Left colon (tissue), 2 donors: ENCODE results near the gene MTX1. TPM values are rescaled to one million over a fixed set of nuclear protein-coding genes. Genes with fewer than 3 reads are reported as not detected.
"Not testable (repeated sequence)": the region's sequence is repeated elsewhere in the genome, so short reads cannot be mapped to it uniquely, and the experiment has no call there.

Experiments
- ATAC-seq: fragments of 200-7000 bp; cut with Tn5 transposase; one replicate; pipeline ENCODE4 v1.9.1; 2020; ENCODE audit warnings: mild to moderate bottlenecking, moderate library complexity
- DNase-seq, 2 donors: peaks; one replicate each; pipeline ENCODE4 v3.0.0-alpha.2; 2020
- intact Hi-C, 2 donors: fragments of 100-400 bp; cut with DNase I in 1 of 2; cut with micrococcal nuclease in 1 of 2; formaldehyde crosslinking; loops; one replicate each; pipeline versions ENCODE4 v1.11.2 to v1.14.0; 2022; cut with DNase I, micrococcal nuclease
- long read RNA-seq: library from polyadenylated mRNA; unstranded; transcript quantifications from one replicate; pipeline ENCODE4 v2.0.0, GENCODE V29; 2021
- total RNA-seq, 2 donors: library from RNA; stranded (reverse); fragmentation: NEBNext Ultra II Directional; extraction: Animal tissue kit (Norgen Biotek cat#: 25700); gene quantifications; one replicate each; pipeline ENCODE4 v1.2.1, GENCODE V29; 2021
- donor health status: DM: no; HTN: no; CAD: no.
- donor health status: DM: yes; HTN: yes; CAD: no.

The MTX1 gene, protein sequence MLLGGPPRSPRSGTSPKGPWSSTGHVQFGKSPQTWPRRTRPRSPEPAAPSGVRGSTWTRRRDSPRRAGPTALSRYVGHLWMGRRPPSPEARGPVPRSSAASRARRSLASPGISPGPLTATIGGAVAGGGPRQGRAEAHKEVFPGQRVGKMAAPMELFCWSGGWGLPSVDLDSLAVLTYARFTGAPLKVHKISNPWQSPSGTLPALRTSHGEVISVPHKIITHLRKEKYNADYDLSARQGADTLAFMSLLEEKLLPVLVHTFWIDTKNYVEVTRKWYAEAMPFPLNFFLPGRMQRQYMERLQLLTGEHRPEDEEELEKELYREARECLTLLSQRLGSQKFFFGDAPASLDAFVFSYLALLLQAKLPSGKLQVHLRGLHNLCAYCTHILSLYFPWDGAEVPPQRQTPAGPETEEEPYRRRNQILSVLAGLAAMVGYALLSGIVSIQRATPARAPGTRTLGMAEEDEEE
- 10 to 100 TPM; 36.3 to 46.4 TPM for total RNA-seq
- long read RNA-seq, transcript MTX1-202 (8 exons, 1,632 nt), result major isoform, 42 of 46 reads
- long read RNA-seq, partial matches to known transcripts, result 0 of 46 reads
- long read RNA-seq, other reads (novel, unspliced or antisense), result 2 of 46 reads

DNA sequence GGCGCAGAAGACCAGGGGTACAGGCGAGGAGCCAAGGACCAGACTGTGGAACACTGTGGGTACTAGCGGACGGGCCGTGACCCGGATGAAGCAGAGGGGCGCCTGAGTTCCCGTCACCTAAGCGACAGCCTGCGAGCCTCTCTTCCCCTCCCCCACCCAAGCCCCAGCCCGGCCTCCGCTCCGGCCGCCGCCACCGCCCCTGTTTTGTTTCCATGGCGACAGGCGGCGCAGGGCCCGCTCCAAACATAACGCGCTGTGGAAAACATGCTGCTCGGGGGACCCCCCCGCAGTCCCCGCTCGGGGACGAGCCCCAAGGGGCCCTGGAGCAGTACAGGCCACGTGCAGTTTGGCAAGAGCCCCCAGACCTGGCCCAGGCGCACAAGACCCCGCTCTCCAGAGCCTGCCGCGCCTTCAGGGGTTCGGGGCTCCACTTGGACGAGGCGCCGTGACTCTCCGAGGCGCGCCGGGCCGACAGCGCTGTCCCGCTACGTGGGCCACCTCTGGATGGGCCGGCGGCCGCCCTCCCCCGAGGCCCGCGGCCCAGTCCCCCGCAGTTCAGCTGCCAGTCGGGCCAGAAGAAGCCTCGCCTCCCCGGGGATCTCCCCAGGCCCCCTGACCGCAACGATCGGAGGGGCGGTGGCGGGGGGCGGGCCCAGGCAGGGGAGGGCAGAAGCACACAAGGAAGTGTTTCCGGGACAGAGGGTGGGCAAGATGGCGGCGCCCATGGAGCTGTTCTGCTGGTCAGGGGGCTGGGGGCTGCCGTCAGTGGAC lies at the start of gene MTX1:
TSS of gene MTX1 (plus strand) at position 155 of the 771 bp plus-strand sequence. CDS start at position 265, 110 bp downstream.
- intact Hi-C loops, result no loop called here
- peak; percentile 87 to 89 for DNase-seq
- ATAC-seq, result peak; percentile 86

DNA sequence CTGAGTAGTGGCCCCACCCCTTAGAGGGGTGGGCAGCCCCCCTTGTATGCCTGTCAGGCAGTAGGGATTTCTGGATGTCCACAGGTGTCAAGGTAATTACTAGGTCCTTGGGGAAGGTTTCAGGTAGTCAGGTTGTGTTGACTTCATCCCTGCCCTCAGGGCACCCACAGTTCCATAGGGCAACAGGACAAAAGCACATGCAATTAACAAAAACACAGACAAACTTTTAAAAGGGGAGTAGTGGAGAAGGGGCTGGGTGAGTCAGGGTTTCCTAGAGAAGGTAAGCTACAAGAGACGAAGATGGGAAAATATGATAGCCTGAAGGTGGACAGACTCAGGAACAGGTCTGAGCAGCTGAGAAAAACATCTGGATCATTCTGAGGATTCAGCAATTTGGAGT lies 49.5 kb upstream of the MTX1 start:
- DNase-seq (no peak), ATAC-seq (no peak)
- intact Hi-C loops, result no loop called here

DNA sequence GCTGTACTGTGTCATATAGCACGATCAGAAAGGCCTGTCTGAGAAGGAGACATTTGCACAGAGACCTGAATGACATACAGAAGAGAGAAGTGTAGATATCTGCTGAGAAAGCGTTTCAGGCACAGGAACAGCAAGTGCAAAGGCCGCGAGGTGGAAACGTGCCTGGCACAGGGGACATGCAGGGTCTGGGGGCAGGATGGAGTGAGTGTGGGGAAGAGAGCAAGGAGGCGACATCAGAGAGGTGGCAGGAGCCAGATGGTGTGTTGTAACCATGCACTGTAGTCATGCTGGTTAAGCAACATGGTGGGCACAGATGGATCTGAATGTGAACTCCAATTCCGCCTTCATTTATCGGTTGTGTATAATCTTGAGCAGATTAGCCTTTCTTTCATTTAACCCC lies 48.4 kb upstream of the MTX1 start:
- intact Hi-C loops, result no loop called here
- no peak for DNase-seq
- no peak for ATAC-seq

DNA sequence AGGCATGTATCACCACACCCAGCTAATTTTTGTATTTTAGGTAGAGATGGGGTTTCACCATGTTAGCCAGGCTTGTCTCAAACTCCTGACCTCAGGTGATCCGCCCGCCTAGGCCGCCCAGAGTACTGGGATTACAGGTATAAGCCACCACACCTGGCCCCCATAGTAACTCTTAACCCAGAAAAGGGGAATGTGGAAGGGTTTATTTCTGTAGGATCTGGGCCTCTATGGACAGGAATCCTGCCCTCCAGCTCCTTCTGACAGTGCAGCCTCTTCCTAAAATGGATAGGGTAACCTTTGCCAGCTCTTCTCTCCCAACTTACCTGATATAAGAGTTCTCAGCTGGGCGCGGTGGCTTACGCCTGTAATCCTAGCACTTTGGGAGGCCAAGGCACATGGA lies 45.9 kb upstream of the MTX1 start:
- intact Hi-C loops, DNase-seq, ATAC-seq: not testable (repeated sequence)

DNA sequence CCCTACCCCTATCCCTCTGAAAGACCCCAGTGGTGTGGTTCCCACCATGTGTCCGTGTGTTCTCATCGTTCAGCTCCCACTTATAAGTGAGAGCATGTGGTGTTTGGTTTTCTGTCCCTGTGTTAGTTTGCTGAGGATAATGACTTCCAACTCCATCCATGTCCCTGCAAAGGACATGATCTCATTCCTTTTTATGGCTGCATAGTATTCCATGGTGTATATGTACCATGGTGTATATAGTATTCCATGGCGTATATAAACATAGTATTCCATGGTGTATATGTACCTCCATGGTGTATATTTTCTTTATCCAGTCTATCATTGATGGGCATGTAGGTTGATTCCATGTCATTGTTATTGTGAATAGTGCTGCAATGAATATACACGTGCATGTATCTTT lies 44.7 kb upstream of the MTX1 start:
- DNase-seq, ATAC-seq, intact Hi-C loops: not testable (repeated sequence)

DNA sequence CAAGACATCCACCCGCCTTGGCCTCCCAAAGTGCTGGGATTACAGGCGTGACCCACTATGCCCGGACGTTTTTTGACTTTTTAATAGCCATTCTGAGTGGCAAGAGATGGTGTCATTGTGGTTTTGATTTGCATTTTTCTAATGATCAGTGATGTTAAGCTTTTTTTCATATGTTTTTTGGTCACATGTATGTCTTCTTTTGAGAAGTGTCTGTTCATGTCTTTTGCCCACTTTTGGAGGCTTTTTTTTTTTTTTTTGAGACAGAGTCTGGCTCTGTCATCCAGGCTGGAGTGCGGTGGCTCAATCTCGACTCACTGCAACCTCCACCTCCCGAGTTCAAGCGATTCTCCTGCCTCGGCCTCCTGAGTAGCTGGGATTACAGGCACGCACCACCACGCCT lies 43.9 kb upstream of the MTX1 start:
- DNase-seq, intact Hi-C loops, ATAC-seq: not testable (repeated sequence)

DNA sequence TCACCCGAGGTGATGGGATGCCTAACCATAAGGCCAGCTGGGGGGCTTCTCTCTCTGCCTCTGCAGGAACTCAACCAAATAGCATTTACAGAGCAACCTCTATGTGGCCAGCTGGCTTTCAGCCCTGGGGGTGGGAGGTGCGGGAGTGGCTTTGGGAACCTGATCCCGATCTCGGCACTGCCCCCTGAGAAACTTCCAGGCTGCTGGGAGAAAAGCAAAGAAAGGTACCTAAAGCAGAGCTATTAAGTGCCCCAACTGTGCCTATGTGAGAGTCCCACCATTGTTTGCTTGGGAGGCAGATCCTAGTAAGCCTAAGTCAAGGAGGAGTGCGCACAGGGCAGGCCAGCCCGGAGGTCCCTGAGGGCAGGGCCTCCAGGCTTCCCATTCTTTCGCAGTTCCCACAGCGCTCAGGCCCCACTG lies 42.4 kb upstream of the MTX1 start:
- ATAC-seq (no peak), DNase-seq (no peak)
- intact Hi-C loops, result no loop called here

DNA sequence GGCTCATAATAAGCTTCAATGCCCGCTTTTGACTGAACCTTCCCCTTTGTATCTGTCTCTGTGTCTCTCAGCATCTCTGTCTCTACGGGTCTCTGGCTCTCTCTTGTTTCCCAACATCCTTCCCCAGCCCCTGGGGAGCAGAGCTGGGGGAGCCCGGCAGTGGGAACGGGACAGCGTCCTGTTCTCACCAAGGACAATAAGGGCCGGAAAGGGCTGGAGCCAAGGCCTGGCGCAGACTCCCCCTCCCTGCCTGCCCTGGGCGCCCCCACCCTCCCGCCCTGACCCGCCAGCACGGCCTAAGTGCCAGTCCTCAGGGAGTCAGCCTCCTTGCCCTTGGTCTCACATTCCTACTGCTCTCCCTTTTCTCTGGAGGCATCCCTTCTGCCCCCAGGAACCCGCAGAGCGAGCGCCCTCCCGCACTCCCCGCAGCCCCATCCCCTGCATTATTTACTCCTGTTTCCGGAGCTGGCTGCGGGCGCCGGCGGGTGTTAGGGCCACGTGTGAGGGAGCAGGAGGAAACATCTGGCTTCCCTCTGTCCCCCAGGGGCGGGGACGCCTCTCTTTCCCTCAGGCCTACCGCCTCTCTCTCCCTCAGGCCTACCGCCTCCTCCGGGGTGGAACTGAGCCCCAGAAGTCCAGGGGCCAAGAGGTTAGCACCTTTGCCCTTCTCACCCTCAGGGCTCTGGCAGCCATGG lies 41.9 kb upstream of the MTX1 start:
- peak; percentile 31 to 40 for DNase-seq
- intact Hi-C loops, result no loop called here
- peak; percentile 1 for ATAC-seq

DNA sequence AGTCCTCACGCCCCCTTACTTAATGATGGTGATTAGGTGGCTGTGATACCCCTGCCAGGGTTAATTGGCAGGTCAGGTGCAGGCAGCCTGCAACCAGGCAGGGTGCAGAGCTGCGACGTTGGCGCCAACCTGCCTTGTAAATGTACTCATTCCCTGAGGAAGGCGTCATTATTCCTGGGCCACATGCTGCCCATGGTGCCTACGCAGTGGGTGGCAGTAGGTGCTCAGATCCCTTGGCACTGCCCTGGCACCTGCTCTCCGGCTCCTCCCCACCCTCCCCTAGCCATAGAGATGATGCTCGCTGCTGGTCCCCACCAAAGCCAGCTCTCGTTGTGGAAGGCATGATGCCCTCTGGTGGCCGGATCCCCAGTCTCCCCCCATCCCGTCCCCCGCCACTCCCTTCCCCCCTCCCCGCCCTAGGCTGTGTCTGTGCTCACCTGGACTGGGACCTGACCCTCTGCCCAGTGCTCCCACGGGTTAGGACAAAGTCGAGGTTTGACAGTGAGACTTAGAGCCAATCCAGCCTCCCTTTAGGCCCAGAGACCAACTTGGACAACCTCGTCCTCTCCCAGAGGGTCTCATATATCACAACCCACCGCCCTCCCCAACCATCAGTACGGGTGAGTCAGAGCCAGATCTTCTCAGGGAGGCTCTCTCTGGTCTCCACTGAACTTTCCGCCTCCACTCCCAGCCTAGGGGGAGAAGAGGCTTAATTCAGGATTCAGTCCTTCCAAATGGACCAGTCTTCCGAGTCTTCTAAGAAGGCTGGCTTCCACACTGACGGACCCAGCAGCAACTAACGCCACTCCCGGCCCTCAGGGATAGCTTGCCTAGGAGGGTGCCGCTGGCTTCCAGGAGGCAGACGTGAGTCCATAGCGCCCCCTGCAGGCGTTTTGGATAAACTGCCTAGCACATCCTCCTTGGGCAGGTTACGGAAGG lies 41.1 kb upstream of the MTX1 start:
- intact Hi-C loops, result loop anchor here in 1 of 2 donors (2.0 kb wide), 1 partner anchor 77 kb away; no protein-coding TSS in a partner anchor
- ATAC-seq, result peak; percentile 86
- DNase-seq, result peak; percentile 84 to 92

DNA sequence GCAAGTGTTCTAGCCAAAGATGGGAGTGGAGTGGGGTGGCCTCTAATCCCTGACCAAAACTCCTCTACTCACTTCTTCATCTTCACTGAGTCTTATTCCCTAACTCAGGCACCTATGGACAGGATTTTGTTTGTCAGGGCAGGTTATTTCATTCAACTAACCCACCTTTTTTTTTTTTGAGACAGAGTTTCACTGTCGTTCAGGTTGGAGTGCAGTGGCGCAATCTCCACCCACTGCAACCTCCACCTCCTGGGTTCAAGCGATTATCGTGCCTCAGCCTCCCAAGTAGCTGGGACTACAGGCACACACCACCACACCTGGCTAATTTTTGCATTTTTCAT lies 40.4 kb upstream of the MTX1 start:
- intact Hi-C loops, result loop anchor here in 1 of 2 donors (2.0 kb wide), 1 partner anchor 77 kb away; no protein-coding TSS in a partner anchor
- not testable (repeated sequence) for DNase-seq, ATAC-seq

DNA sequence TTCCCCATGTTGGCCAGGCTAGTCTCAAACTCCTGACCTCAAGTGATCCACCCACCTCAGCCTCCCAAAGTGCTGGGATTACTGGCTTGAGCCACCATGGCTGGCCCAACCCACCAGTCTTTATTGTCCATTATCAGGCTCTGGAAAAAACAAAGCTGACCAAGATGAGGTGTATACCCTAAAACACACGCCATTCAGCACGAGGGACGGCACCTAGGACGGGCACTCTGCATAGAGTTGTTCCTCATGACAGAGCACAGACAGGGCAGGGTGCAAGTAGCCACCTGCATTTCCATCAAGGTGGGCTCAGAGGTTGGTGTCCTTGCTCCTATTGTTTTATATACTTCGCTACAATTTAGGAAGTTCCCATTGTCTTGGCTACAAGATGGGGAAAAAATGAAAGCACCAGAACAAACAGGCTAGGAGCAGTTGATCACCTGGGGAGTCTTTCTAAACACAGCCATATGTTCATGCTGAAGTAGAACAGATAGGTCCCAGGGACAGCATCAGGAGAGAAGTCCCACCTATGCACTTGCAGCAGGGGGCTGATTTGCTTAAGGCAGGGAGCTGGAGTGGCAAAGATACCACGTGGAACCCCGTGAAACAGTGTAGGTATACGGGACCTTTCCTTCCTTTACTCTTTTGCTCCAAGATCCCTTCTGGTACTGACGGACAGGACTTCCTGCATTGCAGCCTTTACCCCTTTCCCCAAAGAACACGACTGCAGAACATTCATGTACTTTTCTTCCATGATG lies 39.9 kb upstream of the MTX1 start:
- intact Hi-C loops, result loop anchor here in 1 of 2 donors (2.0 kb wide), 1 partner anchor 78 kb away; no protein-coding TSS in a partner anchor
- no peak for DNase-seq
- ATAC-seq, result no peak

DNA sequence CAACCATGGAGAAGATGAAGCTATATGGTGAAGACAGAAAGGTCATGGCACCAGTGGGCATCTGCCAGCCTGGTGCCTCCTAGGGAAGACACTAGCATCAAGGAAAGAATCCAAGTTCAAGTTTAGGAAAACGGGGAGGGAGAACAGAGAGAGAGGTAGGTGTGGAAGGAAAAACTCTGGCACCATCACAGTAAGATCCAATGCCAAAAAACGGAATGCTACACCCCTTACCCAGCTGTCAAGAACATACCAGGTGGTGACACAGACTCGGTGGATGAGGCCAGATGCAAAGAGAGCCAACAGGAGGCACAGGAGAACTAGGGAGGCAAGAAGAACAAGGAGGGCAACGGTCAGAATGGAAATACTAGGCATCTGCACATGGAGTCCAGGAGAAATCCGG lies 39.0 kb upstream of the MTX1 start:
- DNase-seq, result no peak
- intact Hi-C loops, result loop anchor here in 1 of 2 donors (2.0 kb wide), 1 partner anchor 79 kb away; no protein-coding TSS in a partner anchor
- ATAC-seq, result no peak

DNA sequence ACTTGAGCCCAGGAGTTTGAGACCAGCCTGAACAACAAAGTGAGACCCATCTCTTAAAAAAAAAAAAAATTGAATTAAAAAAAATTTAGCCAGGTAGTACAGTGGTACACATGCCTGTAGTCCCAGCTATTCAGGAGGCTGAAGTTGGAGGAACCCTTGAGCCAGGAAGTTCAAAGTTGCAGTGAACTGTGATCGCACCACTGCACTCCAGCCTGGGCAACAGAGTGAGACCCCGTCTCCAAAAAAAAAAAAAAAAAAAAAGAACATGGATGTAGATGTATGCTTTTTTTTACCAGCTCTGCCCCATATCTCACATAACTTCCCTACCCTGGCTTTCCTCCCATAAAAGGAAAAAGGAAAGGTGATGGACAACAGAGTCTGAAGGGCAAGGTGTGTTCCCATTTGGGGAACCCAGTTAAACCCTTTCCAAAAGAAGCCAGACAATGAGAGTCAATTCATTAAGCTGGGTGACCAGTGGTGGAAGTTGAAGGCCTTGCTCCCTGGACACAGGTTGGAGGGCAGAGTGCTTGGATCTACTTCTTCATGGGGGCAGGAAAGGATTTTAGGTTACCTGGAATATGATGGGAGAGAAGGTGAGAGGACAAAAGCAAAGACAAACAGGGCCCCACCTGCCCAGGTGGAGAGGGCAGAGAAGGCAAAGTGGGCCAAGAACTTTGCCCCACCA lies 38.3 kb upstream of the MTX1 start:
- ATAC-seq (no peak), DNase-seq (no peak)
- intact Hi-C loops, result loop anchor here in 1 of 2 donors (5.0 kb wide), 1 partner anchor 78 kb away; no protein-coding TSS in a partner anchor

DNA sequence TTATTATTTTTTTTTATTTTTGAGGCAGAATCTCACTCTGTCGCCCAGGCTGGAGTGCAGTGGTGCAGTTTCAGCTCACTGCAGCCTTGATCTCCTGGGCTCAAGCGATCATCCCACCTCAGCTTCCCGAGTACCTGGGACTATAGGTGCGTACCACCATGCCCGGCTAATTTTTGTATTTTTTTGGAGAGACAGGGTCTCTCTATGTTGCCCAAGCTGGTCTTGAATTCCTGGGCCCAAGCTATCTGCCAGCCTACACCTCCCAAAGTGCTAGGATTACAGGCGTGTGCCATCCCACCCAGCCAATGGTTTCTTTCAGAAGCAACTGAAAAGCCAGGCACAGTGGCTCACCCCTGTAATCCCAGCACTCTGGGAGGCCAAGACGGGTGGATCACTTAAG lies 37.7 kb upstream of the MTX1 start:
- ATAC-seq (no peak), DNase-seq (no peak)
- intact Hi-C loops, result loop anchor here in 1 of 2 donors (5.0 kb wide), 1 partner anchor 79 kb away; no protein-coding TSS in a partner anchor

DNA sequence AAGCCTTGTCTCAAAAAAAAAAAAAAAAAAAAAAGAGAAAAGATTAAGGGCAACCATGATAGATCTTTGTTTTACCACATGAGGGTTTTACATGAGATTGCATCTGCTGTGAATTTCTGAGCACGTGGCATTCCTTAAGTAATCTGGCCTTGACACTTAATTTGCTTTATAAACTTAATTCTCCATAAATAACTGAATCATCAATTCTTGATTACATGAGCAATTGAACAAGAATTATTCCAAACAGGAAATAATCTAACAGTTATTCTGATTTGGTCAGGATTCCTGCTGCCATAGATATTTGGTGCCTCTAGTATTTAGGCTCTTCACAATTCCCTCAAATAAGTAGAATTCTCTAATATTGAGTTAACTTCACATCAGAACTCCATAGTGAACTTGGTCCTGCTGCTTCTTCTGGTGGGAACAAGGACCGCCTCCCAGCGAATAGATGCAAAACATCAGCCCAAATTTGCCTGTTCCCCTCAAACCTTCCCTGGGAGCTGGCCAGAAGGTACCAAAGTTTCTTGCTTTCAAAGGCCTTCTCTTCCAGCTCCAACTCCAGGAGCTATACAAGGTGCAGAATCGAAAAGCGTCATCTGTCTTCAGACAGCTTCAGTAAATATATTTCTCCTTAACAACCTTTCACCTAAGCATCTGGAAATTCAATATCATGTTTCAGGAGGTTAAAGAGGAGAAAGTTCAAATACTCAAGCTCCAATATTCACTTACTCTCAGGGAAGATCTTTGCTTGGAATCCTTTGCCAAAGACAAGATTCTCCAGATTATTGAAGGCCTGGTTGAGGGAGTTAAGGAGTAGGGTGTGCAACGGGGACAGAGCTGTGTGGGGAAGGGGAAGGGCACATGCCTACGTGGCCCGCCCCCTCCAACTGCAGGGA lies 36.4 kb upstream of the MTX1 start:
- DNase-seq (no peak), ATAC-seq (peak; percentile 17)
- intact Hi-C loops, result loop anchor here in 1 of 2 donors (5.0 kb wide), 1 partner anchor 80 kb away; no protein-coding TSS in a partner anchor
